Mucosa of descending colon (tissue), 3 donors: ENCODE data around the gene NT5DC2. TPM values are rescaled to one million over a fixed set of nuclear protein-coding genes. Genes with fewer than 3 reads are reported as not detected.

Experiments
- ATAC-seq: fragments of 200-7000 bp; cut with Tn5 transposase; one replicate; pipeline ENCODE4 v1.9.1; 2020; ENCODE audit warnings: mild to moderate bottlenecking, moderate library complexity
- DNase-seq, 3 donors: peaks; one replicate each; pipeline ENCODE4 v3.0.0-alpha.2; 2020
- H3K36me3 ChIP-seq: fragments of 200-600 bp; one replicate; pipeline ENCODE4 v1.8.0; 2021; ENCODE audit warnings: low read depth, mild to moderate bottlenecking
- H3K4me1 ChIP-seq: fragments of 200-600 bp; one replicate; pipeline ENCODE4 v1.8.0; 2021; ENCODE audit warnings: low read depth, mild to moderate bottlenecking
- H3K4me3 ChIP-seq: fragments of 200-600 bp; one replicate; pipeline ENCODE4 v1.8.0; 2021; ENCODE audit warnings: mild to moderate bottlenecking
- H3K9me3 ChIP-seq: fragments of 200-600 bp; one replicate; pipeline ENCODE4 v1.8.0; 2021; ENCODE audit warnings: mild to moderate bottlenecking
- intact Hi-C, 2 donors: fragments of 100-400 bp; cut with DNase I in 1 of 2; cut with micrococcal nuclease in 1 of 2; formaldehyde crosslinking; loops; one replicate each; pipeline versions ENCODE4 v1.11.0 to v1.11.1; 2022; cut with DNase I, micrococcal nuclease
- total RNA-seq, 3 donors: library from RNA; stranded (reverse); fragmentation: NEBNext Ultra II Directional in 2 of 3; extraction: Animal tissue kit (Norgen Biotek cat#: 25700) in 2 of 3; gene quantifications; one replicate each; pipeline versions ENCODE4 v1.2.1 to v1.2.4, GENCODE V29; 2021 to 2023
- TF ChIP-seq, protein P1 (sequence below): fragments of 200-600 bp; IDR thresholded peaks from one replicate; pipeline ENCODE4 v1.8.0; 2022; ENCODE audit warnings: antibody characterized with exemption, mild to moderate bottlenecking
- donor health status: DM: no; HTN: no; CAD: no; lungs with moderate emphysema.
- donor health status: DM: no; HTN: no; CAD: no.
- donor health status: DM: no; HTN: yes; CAD: no.

The NT5DC2 gene
- total RNA-seq, 3 donors from 2014 or later = 5.7 to 20.2 (median 17.2) TPM

DNA sequence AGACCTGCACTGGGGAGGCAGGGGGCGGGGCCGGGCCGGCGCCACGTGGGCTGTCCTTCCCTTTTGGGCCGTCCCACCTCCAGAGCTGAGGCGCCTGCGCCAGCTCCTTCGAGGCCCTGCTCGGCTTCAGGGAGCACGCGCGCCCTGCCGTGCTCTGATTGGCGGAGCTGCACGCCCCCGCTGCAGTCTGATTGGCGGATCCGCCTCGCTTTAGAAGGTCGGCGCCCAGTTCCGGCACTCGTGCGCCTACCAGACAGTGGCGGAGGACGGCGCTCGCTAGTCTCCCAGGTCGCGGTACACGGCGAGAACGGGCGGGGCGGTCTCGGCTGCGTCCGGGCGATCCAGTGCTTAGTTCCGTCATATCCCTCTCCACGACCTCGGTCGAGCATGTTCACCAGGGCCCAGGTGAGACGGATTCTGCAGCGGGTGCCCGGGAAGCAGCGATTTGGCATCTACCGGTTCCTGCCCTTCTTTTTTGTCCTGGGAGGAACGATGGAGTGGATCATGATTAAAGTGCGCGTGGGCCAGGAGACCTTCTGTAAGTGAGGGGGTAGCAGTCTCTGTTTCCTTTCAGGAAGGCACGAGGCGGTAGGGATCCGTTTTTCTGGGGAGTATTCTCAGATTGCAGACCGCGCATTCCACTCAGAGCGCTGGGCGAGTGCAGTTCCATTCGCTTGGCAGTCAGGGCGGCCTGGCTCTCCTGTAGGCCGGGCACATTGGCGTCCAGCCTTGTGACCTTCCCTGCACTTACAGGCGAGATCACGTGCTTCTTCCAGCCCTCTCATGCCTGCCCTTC, 2.9 kb upstream of the NT5DC2 start, which contains the start of gene UQCC5:
UQCC5 (plus strand) TSS at position 237 of the 796 bp plus-strand sequence; CDS start at position 388, 151 bp downstream.
- intact Hi-C loops = no loop called here
- DNase-seq = peak; percentile 97 to 99 (median 98)
- Histone ChIP-seq H3K4me1 (peaks cover 31% of the 10 kb centered on the region), H3K9me3 (no peaks in the 10 kb centered on the region), H3K4me3 (peak within 1 kb of the TSS; percentile 60), H3K36me3 (peaks cover 4% of the 10 kb centered on the region)
- peak; percentile 94 for ATAC-seq
- TF ChIP-seq, protein P1, sequence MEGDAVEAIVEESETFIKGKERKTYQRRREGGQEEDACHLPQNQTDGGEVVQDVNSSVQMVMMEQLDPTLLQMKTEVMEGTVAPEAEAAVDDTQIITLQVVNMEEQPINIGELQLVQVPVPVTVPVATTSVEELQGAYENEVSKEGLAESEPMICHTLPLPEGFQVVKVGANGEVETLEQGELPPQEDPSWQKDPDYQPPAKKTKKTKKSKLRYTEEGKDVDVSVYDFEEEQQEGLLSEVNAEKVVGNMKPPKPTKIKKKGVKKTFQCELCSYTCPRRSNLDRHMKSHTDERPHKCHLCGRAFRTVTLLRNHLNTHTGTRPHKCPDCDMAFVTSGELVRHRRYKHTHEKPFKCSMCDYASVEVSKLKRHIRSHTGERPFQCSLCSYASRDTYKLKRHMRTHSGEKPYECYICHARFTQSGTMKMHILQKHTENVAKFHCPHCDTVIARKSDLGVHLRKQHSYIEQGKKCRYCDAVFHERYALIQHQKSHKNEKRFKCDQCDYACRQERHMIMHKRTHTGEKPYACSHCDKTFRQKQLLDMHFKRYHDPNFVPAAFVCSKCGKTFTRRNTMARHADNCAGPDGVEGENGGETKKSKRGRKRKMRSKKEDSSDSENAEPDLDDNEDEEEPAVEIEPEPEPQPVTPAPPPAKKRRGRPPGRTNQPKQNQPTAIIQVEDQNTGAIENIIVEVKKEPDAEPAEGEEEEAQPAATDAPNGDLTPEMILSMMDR = no peak

DNA sequence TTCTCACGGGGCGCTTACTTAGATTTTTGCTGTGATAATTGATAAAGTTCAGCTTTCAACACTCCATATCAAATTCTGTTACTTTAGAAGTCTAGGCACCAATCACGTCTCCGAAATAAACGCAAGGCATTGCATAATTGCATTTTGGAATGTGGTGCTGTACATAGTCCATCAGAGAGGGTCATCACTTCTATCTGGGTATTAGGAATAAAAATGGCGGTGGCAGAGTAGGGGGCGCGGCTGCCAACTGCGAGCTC, 2.4 kb upstream of the NT5DC2 start:
- Histone ChIP-seq H3K9me3 (no peaks in the 10 kb centered on the region), H3K36me3 (peaks cover 4% of the 10 kb centered on the region), H3K4me3 (peak overlapping the region; percentile 60), H3K4me1 (peaks cover 31% of the 10 kb centered on the region)
- intact Hi-C loops = no loop called here
- ATAC-seq = no peak
- no peak for DNase-seq
- TF ChIP-seq, protein P1 = no peak

DNA sequence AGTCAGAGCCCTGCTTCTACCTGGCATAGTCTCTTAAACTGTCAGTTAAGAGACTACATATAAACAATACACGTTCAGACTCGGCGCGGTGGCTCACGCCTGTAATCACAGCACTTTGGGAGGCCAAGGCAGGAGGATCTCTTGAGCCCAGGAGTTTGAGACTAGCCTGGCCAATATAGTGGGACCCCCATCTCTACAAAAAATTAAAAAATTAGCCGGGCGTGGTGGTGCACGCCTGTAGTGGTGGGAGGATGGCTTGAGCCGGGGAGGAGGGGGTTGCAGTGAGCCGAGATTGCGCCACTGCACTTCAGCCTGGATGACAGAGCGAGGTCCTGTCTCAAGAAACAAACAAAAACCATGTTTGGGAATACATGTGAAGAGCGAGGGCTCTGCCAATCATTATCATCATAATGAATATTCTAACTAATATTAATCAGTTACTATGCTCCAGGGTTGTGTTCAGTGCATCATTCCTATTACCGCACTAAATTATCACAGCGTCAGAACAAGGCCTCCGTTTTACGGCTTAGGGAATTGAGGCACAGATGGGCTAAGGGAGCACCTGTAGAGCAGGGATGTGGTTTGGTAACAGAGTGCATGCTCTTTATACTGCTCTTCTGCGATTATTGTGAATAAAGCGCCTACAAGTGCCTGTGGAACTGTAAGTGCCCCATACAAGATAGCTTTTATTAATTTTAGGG, 1.9 kb upstream of the NT5DC2 start:
- H3K4me1 ChIP-seq = peaks cover 31% of the 10 kb centered on the region
- no peak for ATAC-seq
- H3K4me3 ChIP-seq = no peak overlapping the region
- peaks cover 2% of the 10 kb centered on the region for H3K36me3 ChIP-seq
- TF ChIP-seq, protein P1 = no peak
- intact Hi-C loops = no loop called here
- DNase-seq = peak in 1 of 3 donors; percentile 25
- no peaks in the 10 kb centered on the region for H3K9me3 ChIP-seq

DNA sequence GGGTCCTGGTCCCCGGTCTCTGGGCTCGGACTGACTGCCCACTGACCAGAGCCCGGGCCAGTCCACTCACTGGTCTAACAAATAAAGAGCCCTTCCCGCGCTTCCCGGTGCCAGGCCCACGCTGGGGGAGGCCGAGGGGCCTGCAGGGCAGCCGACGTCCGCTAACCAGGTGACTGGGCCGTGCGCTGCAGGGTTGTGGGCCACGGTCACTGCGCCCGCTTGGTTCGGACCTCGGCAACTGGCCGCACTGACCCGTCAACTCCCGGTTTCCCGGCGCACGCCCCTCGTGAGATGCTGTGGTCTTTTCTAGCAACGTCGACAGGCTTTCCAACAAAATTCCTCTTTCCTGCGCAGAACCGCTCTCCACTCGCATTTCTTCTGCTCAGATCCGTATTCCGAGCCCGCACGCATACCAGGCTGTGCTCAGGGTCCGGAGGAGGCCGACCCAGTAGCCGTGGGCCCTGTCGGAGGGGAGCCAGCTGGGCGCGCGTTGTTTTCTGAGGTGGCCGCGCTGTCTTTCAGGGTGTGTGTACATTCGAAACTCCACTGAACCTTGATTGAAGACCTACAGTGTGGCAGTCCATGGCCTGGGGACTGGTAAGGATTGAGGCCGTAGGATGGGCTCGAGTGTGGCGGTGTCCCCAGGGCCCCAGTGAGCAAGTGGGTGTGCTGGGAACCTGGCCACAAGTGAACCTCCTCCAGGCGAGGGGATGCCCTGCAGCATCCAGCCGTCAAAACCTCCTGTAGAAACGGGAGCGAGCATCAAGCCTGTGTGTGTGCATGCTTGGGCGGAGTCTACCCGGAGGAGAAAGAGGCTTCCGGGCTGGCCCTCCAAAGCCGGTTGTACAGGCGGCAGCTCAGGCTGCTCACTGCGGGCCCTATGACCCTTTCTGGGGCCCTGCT, 875 bp upstream of the NT5DC2 start:
- ATAC-seq (no peak), DNase-seq (peak; percentile 25 to 59 (median 49))
- Histone ChIP-seq H3K4me3 (peak overlapping the region; percentile 9), H3K36me3 (no peaks in the 10 kb centered on the region), H3K9me3 (no peaks in the 10 kb centered on the region), H3K4me1 (peaks cover 31% of the 10 kb centered on the region)
- TF ChIP-seq, protein P1 = no peak
- intact Hi-C loops = no loop called here

DNA sequence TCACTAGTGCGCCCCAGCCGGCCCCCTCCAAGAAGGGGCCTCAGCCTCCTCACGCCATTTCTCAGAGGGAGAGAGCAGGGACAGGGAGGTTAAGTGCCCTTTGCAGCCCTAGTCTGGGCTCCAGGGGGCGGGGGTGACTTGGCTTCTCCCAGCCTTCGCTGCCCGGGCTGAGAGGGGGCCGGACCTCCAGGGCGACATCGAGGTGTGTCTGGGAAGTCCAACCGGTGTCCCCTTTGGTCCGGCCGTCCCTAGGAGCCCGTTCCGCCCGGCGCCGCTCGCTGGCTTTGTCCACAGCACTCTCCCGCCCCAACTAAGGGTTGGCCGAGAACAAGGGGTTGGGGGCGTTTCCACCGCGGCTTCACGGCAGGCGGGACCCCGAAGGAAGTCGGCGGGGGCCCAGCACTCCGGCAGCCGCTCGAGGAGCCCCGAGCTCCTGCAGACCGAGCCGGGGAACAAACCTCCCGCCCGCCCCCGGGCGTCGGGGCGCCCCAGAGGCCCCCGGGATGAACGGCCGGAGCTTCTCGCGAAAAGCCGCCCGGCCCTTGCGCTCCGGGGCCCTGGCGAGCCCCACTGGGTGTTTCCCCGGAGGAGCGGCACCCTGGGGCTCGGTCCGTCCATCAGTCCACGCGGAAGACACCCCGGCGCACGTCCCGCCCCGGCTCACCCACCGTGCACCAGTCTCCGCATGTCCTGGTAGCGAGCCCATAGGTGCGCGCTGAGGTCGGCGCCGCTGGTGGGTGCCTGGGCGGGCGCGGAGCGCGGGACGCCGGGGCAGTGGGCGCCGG, 627 bp downstream of the NT5DC2 start:
- peaks cover 21% of the 10 kb centered on the region for H3K4me1 ChIP-seq
- DNase-seq = peak; percentile 25 to 62 (median 60)
- intact Hi-C loops = no loop called here
- peak overlapping the region; percentile 26 for H3K4me3 ChIP-seq
- no peaks in the 10 kb centered on the region for H3K9me3 ChIP-seq
- no peak for ATAC-seq
- TF ChIP-seq, protein P1 = no peak
- no peaks in the 10 kb centered on the region for H3K36me3 ChIP-seq
